Smooth muscle cell (in vitro differentiated cells): ENCODE results near the gene METTL21C. TPM values are rescaled to one million over a fixed set of nuclear protein-coding genes. Genes with fewer than 3 reads are reported as not detected.

Source experiments
- DNase-seq: peaks from one replicate; lab custom pipeline; 2025; ENCODE audit not compliant: unreplicated experiment; lab: John Stamatoyannopoulos, UW
- H2AFZ ChIP-seq: fragments of 200-600 bp; sonication (generic); 2 replicates; pipeline ENCODE4 v1.6.0; 2016; ENCODE audit warnings: antibody characterized with exemption, low read depth, mild to moderate bottlenecking
- H3F3A ChIP-seq: fragments of 200-600 bp; sonication (generic); 2 replicates; pipeline ENCODE4 v1.6.0; 2017; ENCODE audit warnings: antibody characterized with exemption, low read depth
- H3K27ac ChIP-seq: fragments of 200-600 bp; sonication (generic); 2 replicates; pipeline ENCODE4 v1.5.1; 2016; ENCODE audit warnings: low read depth, mild to moderate bottlenecking
- H3K27me3 ChIP-seq: fragments of 200-600 bp; sonication (generic); 2 replicates; pipeline ENCODE4 v1.6.1; 2016; ENCODE audit warnings: low read depth, mild to moderate bottlenecking
- H3K36me3 ChIP-seq: fragments of 200-600 bp; sonication (generic); 2 replicates; pipeline ENCODE4 v1.5.1; 2016; ENCODE audit warnings: low read depth
- H3K4me1 ChIP-seq: fragments of 200-600 bp; sonication (generic); 2 replicates; pipeline ENCODE4 v1.5.1; 2016; ENCODE audit warnings: low read depth
- H3K4me2 ChIP-seq: fragments of 200-600 bp; sonication (generic); 2 replicates; pipeline ENCODE4 v1.6.0; 2016; ENCODE audit warnings: mild to moderate bottlenecking
- H3K4me3 ChIP-seq: fragments of 200-600 bp; sonication (generic); 2 replicates; pipeline ENCODE4 v1.5.1; 2016; ENCODE audit warnings: mild to moderate bottlenecking
- H3K79me2 ChIP-seq: fragments of 200-600 bp; sonication (generic); 2 replicates; pipeline ENCODE4 v1.6.0; 2016; ENCODE audit warnings: low read depth, mild to moderate bottlenecking
- H3K9ac ChIP-seq: fragments of 200-600 bp; sonication (generic); 2 replicates; pipeline ENCODE4 v1.6.0; 2016; ENCODE audit warnings: low read depth
- H3K9me3 ChIP-seq: fragments of 200-600 bp; sonication (generic); replicated peaks from 2 replicates; pipeline ENCODE4 v1.5.1; 2016; ENCODE audit warnings: low read depth
- H4K20me1 ChIP-seq: fragments of 200-600 bp; sonication (generic); 2 replicates; pipeline ENCODE4 v1.6.0; 2016; ENCODE audit warnings: low read depth
- CTCF ChIP-seq: fragments of 200-600 bp; sonication (generic); IDR thresholded peaks from 2 replicates; pipeline ENCODE4 v1.5.1; 2017; ENCODE audit warnings: borderline replicate concordance, mild to moderate bottlenecking, antibody characterized with exemption; ENCODE audit not compliant: insufficient read depth, poor library complexity, severe bottlenecking
- WGBS: methylation state at CpG from one replicate; pipeline ENCODE4 v1.1.7; 2016; ENCODE audit warnings: low lambda C conversion rate; 5-methylcytosine and 5-hydroxymethylcytosine counted together
- polyA plus RNA-seq: library from polyadenylated mRNA; unstranded; fragments of >200 nt; fragmentation: Nextera tagmentation; extraction: Ambion mirVana; gene quantifications from 2 replicates; pipeline ENCODE4 v1.2.1, GENCODE V29; 2016
- total RNA-seq: library from RNA; depleted of rRNA; stranded (reverse); fragments of >200 nt; gene quantifications from 2 replicates; pipeline ENCODE4 v1.2.3, GENCODE V29; 2014

The METTL21C gene
- total and polyA plus RNA-seq, 2 experiments from 2014 or later = not detected

GRCh38 chr13:102667911-102668310 is 26.9 kb downstream of the METTL21C start:
- 97% methylated on average over 4 of the region's 4 CpGs for WGBS
- no peaks in the 10 kb centered on the region for H3K4me1 ChIP-seq
- H4K20me1 ChIP-seq = no peaks in the 10 kb centered on the region
- H3K9ac ChIP-seq = no peak overlapping the region
- H3K4me3 ChIP-seq = no peak overlapping the region
- no peak overlapping the region for H2AFZ ChIP-seq
- TF ChIP-seq CTCF = no peak
- DNase-seq = no peak
- no peak overlapping the region for H3K27ac ChIP-seq
- H3F3A ChIP-seq = no peaks in the 10 kb centered on the region
- no peaks in the 10 kb centered on the region for H3K27me3 ChIP-seq
- peaks cover 39% of the 10 kb centered on the region for H3K36me3 ChIP-seq
- no peak overlapping the region for H3K4me2 ChIP-seq
- no peaks in the 10 kb centered on the region for H3K9me3 ChIP-seq
- no peaks in the 10 kb centered on the region for H3K79me2 ChIP-seq

GRCh38 chr13:102667023-102667422 is 27.8 kb downstream of the METTL21C start:
- Histone ChIP-seq H3K4me1 (no peaks in the 10 kb centered on the region), H2AFZ (no peak overlapping the region), H3K36me3 (peaks cover 39% of the 10 kb centered on the region), H3K27ac (no peak overlapping the region), H3F3A (no peaks in the 10 kb centered on the region), H3K4me2 (no peak overlapping the region), H3K79me2 (no peaks in the 10 kb centered on the region), H4K20me1 (no peaks in the 10 kb centered on the region), H3K4me3 (no peak overlapping the region), H3K9me3 (no peaks in the 10 kb centered on the region), H3K9ac (no peak overlapping the region), H3K27me3 (no peaks in the 10 kb centered on the region)
- no peak for TF ChIP-seq CTCF
- DNase-seq = no peak

GRCh38 chr13:102659168-102659713 is 35.6 kb downstream of the METTL21C start:
- Histone ChIP-seq H3K27me3 (no peaks in the 10 kb centered on the region), H3K36me3 (peaks cover 8% of the 10 kb centered on the region)

More at GRCh38 chr13:102659168-102659713, 35.6 kb downstream of the METTL21C start:
- no peak overlapping the region for H3K27ac ChIP-seq
- no peaks in the 10 kb centered on the region for H3F3A ChIP-seq
- H3K4me1 ChIP-seq = no peaks in the 10 kb centered on the region
- no peak overlapping the region for H3K4me3 ChIP-seq
- TF ChIP-seq CTCF = no peak
- H3K79me2 ChIP-seq = no peaks in the 10 kb centered on the region
- H3K9me3 ChIP-seq = no peaks in the 10 kb centered on the region
- no peak overlapping the region for H3K9ac ChIP-seq
- H3K4me2 ChIP-seq = no peak overlapping the region
- no peak overlapping the region for H2AFZ ChIP-seq
- no peaks in the 10 kb centered on the region for H4K20me1 ChIP-seq
- no peak for DNase-seq
